ENCODE data around the gene NLRP7.

- TF ChIP-seq, protein P1, sequence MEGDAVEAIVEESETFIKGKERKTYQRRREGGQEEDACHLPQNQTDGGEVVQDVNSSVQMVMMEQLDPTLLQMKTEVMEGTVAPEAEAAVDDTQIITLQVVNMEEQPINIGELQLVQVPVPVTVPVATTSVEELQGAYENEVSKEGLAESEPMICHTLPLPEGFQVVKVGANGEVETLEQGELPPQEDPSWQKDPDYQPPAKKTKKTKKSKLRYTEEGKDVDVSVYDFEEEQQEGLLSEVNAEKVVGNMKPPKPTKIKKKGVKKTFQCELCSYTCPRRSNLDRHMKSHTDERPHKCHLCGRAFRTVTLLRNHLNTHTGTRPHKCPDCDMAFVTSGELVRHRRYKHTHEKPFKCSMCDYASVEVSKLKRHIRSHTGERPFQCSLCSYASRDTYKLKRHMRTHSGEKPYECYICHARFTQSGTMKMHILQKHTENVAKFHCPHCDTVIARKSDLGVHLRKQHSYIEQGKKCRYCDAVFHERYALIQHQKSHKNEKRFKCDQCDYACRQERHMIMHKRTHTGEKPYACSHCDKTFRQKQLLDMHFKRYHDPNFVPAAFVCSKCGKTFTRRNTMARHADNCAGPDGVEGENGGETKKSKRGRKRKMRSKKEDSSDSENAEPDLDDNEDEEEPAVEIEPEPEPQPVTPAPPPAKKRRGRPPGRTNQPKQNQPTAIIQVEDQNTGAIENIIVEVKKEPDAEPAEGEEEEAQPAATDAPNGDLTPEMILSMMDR (IDR thresholded peaks at IDR 0.05): no peak
- TF ChIP-seq POLR2A (IDR thresholded peaks at IDR 0.05) (no peak), POLR2AphosphoS5 (IDR thresholded peaks at IDR 0.05) (no peak)
Observed at GRCh38 chr19:54916822-54917221, 30.5 kb downstream of the NLRP7 start.

All from breast epithelium (tissue), 3 donors.